Mucosa of gallbladder (tissue), 1 donor: ENCODE data around the gene NTN5. TPM values are rescaled to one million over a fixed set of nuclear protein-coding genes. Genes with fewer than 3 reads are reported as not detected.
"Not testable (repeated sequence)": the region's sequence is repeated elsewhere in the genome, so short reads cannot be mapped to it uniquely, and the experiment has no call there.

Experiments
- DNase-seq: peaks from one replicate; pipeline ENCODE4 v3.0.0-alpha.2; 2020; ENCODE audit warnings: low spot score
- total RNA-seq: library from RNA; stranded (reverse); gene quantifications from one replicate; pipeline ENCODE4 v1.2.1, GENCODE V29; 2021
- donor health status: DM: no; HTN: no; CAD: no.

NTN5 gene
- total RNA-seq, 1 donor from 2014 or later = 0.46 TPM

GRCh38 chr19:48670699-48671445, 1.9 kb downstream of the NTN5 start:
- DNase-seq = no peak

DNA sequence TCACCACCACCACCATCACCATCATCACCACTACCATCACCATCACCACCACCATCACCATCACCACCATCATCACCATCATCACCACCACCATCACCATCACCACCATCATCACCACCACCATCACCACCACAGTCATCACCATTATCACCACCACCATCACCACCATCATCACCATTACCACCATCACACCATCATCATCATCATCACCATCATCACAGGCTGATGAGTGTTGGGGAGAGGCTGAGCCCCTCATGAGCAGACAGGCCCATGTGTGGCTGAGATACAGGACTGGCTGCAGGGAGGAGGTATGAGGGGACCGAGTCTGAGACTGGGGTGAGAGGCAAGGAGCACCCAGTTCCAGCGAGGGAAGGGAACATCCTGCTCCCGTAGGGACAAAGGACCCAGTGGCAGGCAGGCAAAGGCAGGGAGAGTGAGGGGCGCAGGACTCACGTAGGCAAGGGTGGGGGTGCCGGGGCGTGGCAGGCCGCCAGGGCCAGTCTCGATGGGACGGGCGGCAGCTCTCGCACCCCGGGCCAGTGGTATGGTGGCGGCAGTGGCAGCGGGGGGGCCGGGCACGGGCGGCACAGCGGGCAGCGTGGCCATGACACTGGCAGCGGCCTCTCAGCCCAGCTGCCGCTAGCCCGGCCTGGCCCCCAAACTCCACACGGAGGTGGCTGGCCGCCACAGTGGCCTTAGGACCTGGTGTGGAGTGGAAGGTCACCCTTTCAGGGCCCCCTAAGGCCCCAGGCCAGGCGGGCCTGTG, 2.7 kb downstream of the NTN5 start:
- no peak for DNase-seq

DNA sequence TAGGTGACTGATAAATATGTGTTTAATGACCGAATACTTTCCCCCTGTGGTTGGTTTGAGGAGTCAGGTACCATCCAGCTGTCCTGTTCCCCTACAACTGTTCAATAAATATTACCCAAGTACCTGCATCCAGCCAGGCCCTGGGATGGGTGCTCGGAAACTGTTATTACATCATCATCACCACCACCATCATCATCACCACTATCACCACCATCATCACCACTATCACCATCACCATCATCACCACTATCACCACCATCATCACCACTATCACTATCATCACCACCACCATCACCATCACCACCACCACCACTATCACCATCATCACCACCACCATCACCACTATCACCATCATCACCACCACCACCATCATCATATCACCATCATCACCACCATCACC, 4.1 kb downstream of the NTN5 start:
- no peak for DNase-seq

- no peak for DNase-seq
These were observed 4.5 kb downstream of the NTN5 start for GRCh38 chr19:48668332-48668731.

GRCh38 chr19:48665786-48666185, 7.0 kb downstream of the NTN5 start:
- no peak for DNase-seq

- no peak for DNase-seq
These were observed 8.3 kb downstream of the NTN5 start for GRCh38 chr19:48664476-48664875.

- DNase-seq = no peak
These were observed 9.2 kb downstream of the NTN5 start for GRCh38 chr19:48663667-48664066.

- DNase-seq = no peak
These were observed 11.1 kb downstream of the NTN5 start for GRCh38 chr19:48661711-48662090.

GRCh38 chr19:48660852-48661710, 11.7 kb downstream of the NTN5 start:
- peak; percentile 87 for DNase-seq

GRCh38 chr19:48659768-48660167, 13.0 kb downstream of the NTN5 start:
- no peak for DNase-seq

- no peak for DNase-seq
These were observed 14.3 kb downstream of the NTN5 start for GRCh38 chr19:48658483-48658882.

DNA sequence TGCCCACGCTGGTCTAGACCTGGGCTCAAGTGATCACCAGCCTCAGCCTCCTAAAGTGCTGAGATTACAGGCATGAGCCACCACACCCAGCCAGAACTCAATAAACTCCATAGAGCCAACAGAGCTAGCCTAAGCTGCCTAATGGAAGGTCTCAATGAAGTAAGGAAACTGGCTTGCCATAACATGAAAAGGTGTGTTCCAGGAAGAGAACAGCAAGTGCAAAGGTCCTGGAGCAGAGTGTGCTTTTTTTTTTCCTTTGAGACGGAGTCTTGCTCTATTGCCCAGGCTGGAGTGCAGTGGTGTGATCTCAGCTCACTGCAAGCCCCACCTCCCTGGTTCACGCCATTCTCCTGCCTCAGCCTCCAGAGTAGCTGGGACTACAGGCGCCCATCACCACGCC, 15.0 kb downstream of the NTN5 start:
- not testable (repeated sequence) for DNase-seq

DNA sequence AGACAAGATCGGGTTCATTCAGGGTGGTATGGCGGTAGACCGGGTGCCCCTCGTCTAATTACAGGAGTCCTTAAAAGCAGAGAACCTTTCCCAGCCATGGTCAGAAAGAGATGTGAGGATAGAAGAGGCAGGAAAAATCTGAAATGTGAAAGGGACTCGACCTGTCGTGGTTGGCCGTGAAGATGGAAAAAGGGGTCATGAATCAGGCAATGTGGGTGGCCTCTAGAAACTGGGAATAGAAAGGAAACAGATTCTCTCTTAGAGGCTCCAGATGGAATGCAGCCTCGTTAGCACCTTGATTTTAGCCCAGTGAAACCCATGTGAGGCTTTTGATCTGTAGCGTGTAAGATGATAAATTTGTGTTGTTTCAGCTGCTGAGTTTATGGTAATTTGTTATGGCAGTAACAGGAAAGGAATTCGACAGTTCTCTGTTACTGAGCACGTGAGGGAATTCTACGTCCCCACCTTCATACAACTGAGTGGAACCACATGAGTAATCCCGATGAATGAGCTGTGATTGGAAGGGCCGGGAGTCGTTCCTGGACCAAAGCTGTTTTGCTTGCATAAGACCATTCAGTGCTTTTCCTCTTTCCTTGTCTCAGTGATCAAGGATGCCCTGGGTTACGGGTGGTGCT, 15.9 kb downstream of the NTN5 start:
- DNase-seq = no peak

GRCh38 chr19:48654299-48655059, 18.3 kb downstream of the NTN5 start:
- DNase-seq = no peak

DNA sequence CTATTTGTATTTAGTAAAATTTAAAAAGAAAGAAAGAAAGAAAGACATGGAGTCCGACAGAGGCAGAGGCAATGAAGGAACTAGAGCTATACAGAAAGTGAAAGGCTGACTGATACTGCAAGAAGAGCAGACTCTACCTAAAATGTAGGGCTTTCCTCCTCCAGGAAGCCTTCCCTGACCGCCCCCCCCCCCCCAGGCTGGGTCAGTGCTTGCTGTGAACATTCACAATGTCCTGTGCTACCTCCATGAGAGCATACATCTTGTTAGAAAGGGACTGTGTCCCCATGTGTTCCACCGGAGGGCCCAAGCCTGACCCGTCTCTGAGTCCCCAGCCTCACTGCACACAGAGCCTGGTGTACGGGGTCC, 21.2 kb downstream of the NTN5 start:
- no peak for DNase-seq

DNA sequence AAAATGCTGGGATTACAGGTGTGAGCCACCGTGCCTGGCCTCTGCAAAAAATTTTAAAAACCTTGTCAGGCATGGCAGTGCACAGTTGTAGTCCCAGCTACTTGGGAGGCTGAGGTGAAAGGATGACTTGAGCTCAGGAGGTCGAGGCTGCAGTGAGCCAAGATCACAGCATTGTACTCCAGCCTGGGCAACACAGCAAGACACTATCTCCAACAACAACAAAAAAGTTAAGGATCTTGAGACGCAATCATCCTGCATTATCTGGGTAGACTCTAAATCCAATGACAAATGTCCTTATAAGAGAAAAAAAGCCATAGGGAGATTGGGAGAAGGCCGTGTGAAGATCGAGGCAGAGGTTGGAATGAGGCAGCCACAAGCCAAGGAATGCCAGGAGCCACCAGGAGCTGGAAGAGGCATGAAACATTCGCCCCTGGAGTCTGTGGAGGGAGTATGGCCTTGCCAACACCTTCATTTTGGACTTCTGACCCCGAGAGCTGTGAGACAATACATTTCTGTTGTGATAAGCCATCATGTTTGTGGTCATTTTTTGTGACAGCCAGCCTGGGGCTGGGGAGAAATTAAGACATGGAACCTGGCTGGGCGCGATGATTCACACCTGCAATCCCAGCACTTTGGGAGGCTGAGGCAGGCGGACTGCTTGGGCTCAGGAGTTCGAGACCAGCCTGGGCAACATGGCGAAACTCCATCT, 21.7 kb downstream of the NTN5 start:
- no peak for DNase-seq

DNA sequence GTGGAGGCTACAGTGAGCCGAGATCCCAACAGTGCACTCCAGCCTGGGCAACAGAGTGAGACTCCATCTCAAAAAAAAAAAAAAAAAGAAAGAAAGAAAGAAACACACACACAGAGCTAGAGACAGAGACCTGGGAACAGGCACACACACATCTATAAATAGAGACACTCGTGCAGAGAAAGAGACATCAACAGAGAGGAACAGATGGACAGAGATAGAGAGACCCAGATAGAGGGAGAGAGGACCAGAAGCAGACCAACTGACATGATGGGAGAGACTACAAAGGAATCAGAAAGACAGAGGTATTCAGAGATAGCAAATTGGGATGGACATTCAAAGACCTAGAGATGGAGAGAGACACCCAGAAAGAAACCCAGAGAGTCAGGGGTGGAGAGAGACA, 24.7 kb downstream of the NTN5 start:
- DNase-seq = no peak

- no peak for DNase-seq
These were observed 26.0 kb downstream of the NTN5 start for GRCh38 chr19:48646722-48647216.

DNA sequence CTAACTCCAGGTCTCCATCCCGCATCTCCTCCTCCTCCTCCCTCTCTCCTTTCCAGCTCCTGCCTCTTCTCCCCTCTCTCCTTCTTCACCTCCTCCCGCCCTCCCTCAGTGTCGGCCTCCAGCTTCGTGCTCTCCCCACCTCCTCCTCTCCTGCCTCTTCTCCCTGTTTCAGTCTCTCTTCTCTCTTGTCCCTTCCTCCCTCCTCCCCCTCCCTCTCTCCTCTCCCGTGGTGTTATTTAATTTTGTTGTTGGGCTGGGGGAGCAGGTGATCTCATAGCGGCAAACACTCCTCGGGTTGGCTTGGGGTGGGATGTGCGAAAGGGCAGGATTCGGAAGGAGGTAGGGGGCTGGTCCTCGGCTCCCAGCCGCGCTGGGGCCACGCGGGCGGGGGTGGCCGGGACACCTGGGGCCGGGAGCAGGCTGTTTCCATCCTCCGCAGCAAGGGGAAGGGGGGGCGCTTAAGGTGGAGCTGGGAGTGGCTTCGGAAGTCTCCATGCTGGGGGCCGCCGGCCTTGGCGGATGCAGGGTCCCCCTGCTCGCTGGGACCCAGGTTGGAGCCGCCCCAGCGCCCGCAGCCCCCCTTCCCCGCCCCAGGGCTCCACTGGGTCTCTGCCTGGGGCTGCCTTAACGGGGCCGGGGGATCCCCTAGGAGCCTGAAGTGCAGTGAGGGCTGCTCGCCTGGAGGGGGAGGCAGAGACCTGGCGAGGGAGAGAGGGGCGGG, 26.7 kb downstream of the NTN5 start, which contains the start of gene CA11:
CA11 (minus strand) TSS at position 187 of the 721 bp plus-strand sequence. CDS start 555 bp downstream, outside the sequence.
- peak; percentile 86 for DNase-seq

GRCh38 chr19:48645620-48646000, 27.2 kb downstream of the NTN5 start:
- DNase-seq = no peak
